ENCODE measurements around the gene NID2. TPM values are rescaled to one million over a fixed set of nuclear protein-coding genes. Genes with fewer than 3 reads are reported as not detected.

NID2 gene
- polyA plus RNA-seq, 1 experiment = 413 TPM

- peaks cover 3% of the 10 kb centered on the region for H3K27me3 ChIP-seq (ENCODE audit: control insufficient read depth, insufficient read depth, low read length)
- no peaks in the 10 kb centered on the region for H3K9me3 ChIP-seq (ENCODE audit: control insufficient read depth, insufficient read depth, low read length)
- no peak for DNase-seq (ENCODE audit: low read depth, low spot score)
- TF ChIP-seq CTCF (IDR thresholded peaks at IDR 0.05; ENCODE audit: low read depth, low read length) = no peak
- no peak overlapping the region for H3K27ac ChIP-seq (ENCODE audit: low read depth, low read length)
- ChIA-PET CTCF (interaction anchor here (5.5 kb wide), 1 partner anchor 10 kb away, joined by 52 read pairs; no protein-coding TSS in a partner anchor), POLR2A (no interaction called here)
- H3K4me3 ChIP-seq (ENCODE audit: low read depth, low read length) = no peak overlapping the region
Measured at GRCh38 chr14:51969852-51970540, 98.9 kb downstream of the NID2 start.

GRCh38 chr14:51967521-51967920, 101.3 kb downstream of the NID2 start:
- POLR2A ChIA-PET = no interaction called here
- no peak for TF ChIP-seq CTCF (IDR thresholded peaks at IDR 0.05; ENCODE audit: low read depth, low read length)
- no peak overlapping the region for H3K4me3 ChIP-seq (ENCODE audit: low read depth, low read length)
- CTCF ChIA-PET = interaction anchor here (5.5 kb wide), 1 partner anchor 12 kb away, joined by 52 read pairs; no protein-coding TSS in a partner anchor
- DNase-seq (ENCODE audit: low read depth, low spot score) = no peak
- H3K9me3 ChIP-seq (ENCODE audit: control insufficient read depth, insufficient read depth, low read length) = no peaks in the 10 kb centered on the region
- H3K27ac ChIP-seq (ENCODE audit: low read depth, low read length) = no peak overlapping the region
- H3K27me3 ChIP-seq (ENCODE audit: control insufficient read depth, insufficient read depth, low read length) = peaks cover 3% of the 10 kb centered on the region

- ChIA-PET CTCF (interaction anchor here (1.1 kb wide), 1 partner anchor 15 kb away, joined by 8 read pairs; no protein-coding TSS in a partner anchor), POLR2A (no interaction called here)
- no peak overlapping the region for H3K27ac ChIP-seq (ENCODE audit: low read depth, low read length)
- TF ChIP-seq CTCF (IDR thresholded peaks at IDR 0.05; ENCODE audit: low read depth, low read length) = no peak
- H3K4me3 ChIP-seq (ENCODE audit: low read depth, low read length) = peak overlapping the region; percentile 24; the same call in 1 of the 2 replicates
- no peak for DNase-seq (ENCODE audit: low read depth, low spot score)
- H3K27me3 ChIP-seq (ENCODE audit: control insufficient read depth, insufficient read depth, low read length) = no peaks in the 10 kb centered on the region
- H3K9me3 ChIP-seq (ENCODE audit: control insufficient read depth, insufficient read depth, low read length) = peaks cover 3% of the 10 kb centered on the region; the same call in 1 of the 2 replicates
Measured at GRCh38 chr14:51963286-51963685, 105.6 kb downstream of the NID2 start.

GRCh38 chr14:51962711-51963110, 106.1 kb downstream of the NID2 start:
- DNase-seq (ENCODE audit: low read depth, low spot score) = no peak
- ChIA-PET CTCF (interaction anchor here (1.1 kb wide), 1 partner anchor 16 kb away, joined by 8 read pairs; no protein-coding TSS in a partner anchor), POLR2A (no interaction called here)
- Histone ChIP-seq H3K9me3 (ENCODE audit: control insufficient read depth, insufficient read depth, low read length) (peaks cover 7% of the 10 kb centered on the region; the same call in 1 of the 2 replicates), H3K27ac (ENCODE audit: low read depth, low read length) (no peak overlapping the region), H3K4me3 (ENCODE audit: low read depth, low read length) (no peak overlapping the region), H3K27me3 (ENCODE audit: control insufficient read depth, insufficient read depth, low read length) (no peaks in the 10 kb centered on the region)
- TF ChIP-seq CTCF (IDR thresholded peaks at IDR 0.05; ENCODE audit: low read depth, low read length) = no peak

- ChIA-PET POLR2A (no interaction called here), CTCF (no interaction called here)
- Histone ChIP-seq H3K27me3 (ENCODE audit: control insufficient read depth, insufficient read depth, low read length) (no peaks in the 10 kb centered on the region), H3K27ac (ENCODE audit: low read depth, low read length) (no peak overlapping the region), H3K9me3 (ENCODE audit: control insufficient read depth, insufficient read depth, low read length) (peaks cover 7% of the 10 kb centered on the region; the same call in 1 of the 2 replicates), H3K4me3 (ENCODE audit: low read depth, low read length) (no peak overlapping the region)
- no peak for DNase-seq (ENCODE audit: low read depth, low spot score)
- no peak for TF ChIP-seq CTCF (IDR thresholded peaks at IDR 0.05; ENCODE audit: low read depth, low read length)
Measured at GRCh38 chr14:51960866-51961265, 108.0 kb downstream of the NID2 start.

Data from AG04450 (cell line).